D721Med (cell line): ENCODE results near the gene PDE1C.

ENCODE experiments used
- DNase-seq: peaks from one replicate; pipeline ENCODE4 v3.0.0; 2011; ENCODE audit warnings: low spot score; ENCODE audit not compliant: insufficient read length
- FAIRE-seq: peaks from 2 replicates; lab custom pipeline; 2011; peaks lifted over from hg19 to GRCh38; lab: Jason Lieb, UNC
- CTCF ChIP-seq: IDR thresholded peaks from 2 replicates; pipeline ENCODE4 v1.5.1; 2012; ENCODE audit warnings: mild to moderate bottlenecking, control low read depth; ENCODE audit not compliant: insufficient read depth; ENCODE audit errors: missing control alignments

PDE1C gene

DNA sequence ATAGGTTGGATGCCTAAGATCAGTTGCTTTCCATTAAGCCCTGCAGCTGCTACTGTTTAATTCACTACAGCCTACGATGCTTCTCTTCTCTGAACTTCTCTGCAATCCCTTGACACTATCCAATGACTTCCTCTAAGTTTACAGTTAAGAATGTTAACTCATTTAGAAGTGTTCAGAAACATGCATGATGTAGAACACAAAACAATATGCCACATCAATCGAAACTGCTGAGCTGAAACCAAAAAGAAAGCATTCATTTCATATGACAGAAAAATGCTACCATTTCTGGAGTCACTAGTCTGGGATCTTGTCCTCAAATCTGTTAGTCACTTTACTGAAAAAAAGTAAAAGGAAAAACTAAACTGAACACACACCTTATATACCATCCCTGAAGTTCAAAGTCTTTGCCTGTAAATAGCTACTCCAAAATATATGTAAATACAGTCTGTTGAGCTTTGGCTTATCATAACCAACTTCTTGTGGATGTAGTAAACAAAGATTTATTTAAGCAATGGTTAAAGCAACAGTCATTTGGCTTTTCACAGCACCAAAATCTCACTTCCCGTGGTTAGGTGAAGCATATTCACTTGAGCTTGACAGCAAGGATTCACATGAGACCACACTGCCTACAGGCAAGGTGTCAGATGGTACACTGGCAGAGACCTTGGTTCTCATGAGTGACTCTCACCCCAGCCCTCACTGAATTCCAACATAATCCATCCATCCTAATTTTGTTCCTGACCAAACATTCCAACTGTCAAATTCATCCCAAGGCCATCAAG is 196.2 kb downstream of the PDE1C start:
- FAIRE-seq (no peak), DNase-seq (no peak)

DNA sequence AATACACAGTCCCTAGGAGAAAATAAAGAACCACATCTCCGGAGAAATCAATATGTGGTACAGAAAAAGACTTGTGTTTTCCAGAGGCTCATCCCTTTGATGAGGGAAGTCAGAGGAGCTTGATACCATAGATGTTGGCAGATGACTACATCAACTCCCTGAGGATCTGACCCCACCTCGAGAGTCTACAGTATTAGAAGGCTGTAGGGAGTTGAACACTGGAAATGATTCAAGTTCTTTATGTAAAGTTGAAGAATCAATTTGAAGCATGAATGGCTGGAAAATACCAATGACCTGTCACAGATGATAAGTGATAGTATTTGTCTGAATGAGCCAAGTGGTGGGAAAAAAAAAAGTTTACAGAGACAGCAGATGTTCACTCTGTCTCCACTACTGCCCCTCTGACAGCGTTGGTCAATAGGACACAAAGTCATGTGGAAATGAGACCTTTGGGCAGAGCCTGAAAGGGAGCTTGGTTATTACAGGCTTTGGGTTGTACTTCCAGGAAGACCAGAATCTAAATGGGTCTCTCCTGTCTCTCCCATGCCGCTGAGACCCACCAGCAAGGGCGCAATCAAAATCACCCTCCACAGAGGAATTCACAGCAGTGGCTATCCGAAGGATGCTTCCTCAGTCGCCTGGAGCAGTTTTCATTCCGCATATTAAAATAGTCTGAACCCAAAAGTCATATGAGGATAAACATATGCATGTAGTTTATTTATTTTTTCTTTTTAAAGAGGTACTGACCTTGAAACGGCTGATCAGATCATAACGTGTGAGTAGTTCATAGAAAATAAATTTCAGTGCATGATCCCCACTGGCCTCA is 197.4 kb downstream of the PDE1C start:
- FAIRE-seq (no peak), DNase-seq (no peak)
- TF ChIP-seq CTCF = no peak

More for the DNA sequence above, 196.2 kb downstream of the PDE1C start:
- TF ChIP-seq CTCF = no peak

- no peak for TF ChIP-seq CTCF
- FAIRE-seq (no peak), DNase-seq (no peak)
Observed at GRCh38 chr7:31864646-31865045, 205.6 kb downstream of the PDE1C start.

GRCh38 chr7:31860925-31861324 is 209.3 kb downstream of the PDE1C start:
- FAIRE-seq (no peak), DNase-seq (no peak)
- TF ChIP-seq CTCF = no peak

DNA sequence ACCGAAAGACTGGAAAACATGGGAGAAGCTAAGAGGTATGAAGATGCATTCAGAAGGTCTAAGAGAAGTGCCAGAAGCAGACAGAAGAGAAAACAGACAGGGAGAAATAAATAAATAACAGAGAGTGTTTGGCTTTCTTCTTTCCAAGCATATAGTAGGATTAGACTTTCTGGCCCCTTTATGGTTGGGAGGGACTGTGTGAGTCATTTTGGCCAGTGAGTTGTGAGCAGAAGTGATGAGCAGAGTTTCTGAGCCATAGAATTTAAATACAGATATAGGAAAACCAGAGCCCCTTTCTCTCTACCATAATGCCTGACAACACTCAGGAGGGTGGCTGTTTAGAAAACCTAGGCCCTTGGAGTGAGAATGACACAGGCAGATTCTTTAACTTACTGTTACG is 212.2 kb downstream of the PDE1C start:
- DNase-seq = no peak
- TF ChIP-seq CTCF = no peak
- FAIRE-seq = no peak

- DNase-seq = no peak
- FAIRE-seq = no peak
- TF ChIP-seq CTCF = no peak
Observed at GRCh38 chr7:31857172-31857571, 213.0 kb downstream of the PDE1C start.
